Vagina (tissue), 2 donors: ENCODE results near the gene TUBA1B.

Experiments used
- POLR2A ChIP-seq, 2 donors: fragments of 450-650 bp; IDR thresholded peaks; one replicate each; pipeline ENCODE4 v1.6.1; 2017; ENCODE audit warnings: antibody characterized with exemption in 2 of 2, mild to moderate bottlenecking in 2 of 2, moderate library complexity in 2 of 2
- POLR2AphosphoS5 ChIP-seq, 2 donors: sonication (generic); formaldehyde crosslinking; IDR thresholded peaks; one replicate each; pipeline ENCODE4 v1.9.0; 2017; ENCODE audit warnings: antibody characterized with exemption in 2 of 2, mild to moderate bottlenecking in 2 of 2, low read depth in 1 of 2; ENCODE audit not compliant: insufficient read depth in 1 of 2
- TF ChIP-seq, protein P1 (sequence below), 3 experiments: fragments of 450-650 bp in 2 of 3; fragments of 200-600 bp in 1 of 3; sonication (generic) in 1 of 3; IDR thresholded peaks; one replicate each; pipeline ENCODE4 v1.5.1; 2017 to 2019; ENCODE audit warnings: antibody characterized with exemption in 3 of 3, mild to moderate bottlenecking in 2 of 3, moderate library complexity in 2 of 3

DNA sequence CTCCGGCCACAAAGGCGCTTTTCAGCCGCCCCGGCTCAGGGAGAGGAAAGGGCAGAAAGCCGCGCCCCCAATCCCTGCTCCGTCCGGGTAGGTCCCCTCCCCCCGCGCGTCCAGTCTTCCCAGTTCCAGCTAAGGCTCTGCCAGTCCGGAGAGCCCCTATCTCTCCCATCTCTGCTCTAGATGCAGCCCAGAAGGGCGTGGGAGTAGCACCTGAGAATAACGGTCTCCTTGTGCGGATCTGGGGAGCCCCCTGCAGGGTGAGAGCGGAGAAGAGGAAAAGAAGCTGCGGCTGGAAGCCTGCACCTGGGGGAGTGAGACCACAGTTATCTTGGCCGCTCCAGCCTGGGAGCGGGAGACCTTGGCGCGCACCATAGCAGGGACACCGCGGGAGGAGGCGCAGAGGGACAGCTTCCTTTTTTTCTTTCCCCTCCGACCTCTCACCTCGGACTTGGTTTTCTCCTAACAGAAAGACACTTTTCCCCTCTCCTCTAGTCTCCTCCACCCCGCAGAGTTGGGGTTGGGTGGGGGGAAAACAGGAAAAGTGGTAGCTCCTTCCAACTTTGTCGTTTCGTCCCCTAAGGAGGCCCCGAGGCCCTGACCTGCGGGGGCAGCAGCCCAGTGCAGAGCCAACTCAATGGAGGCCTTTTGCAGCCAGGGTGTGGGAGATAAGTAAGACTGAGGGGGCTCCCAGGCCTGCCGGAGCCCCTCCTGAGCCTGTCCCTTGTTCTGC, 38.9 kb downstream of the TUBA1B start:
- TF ChIP-seq, protein P1, sequence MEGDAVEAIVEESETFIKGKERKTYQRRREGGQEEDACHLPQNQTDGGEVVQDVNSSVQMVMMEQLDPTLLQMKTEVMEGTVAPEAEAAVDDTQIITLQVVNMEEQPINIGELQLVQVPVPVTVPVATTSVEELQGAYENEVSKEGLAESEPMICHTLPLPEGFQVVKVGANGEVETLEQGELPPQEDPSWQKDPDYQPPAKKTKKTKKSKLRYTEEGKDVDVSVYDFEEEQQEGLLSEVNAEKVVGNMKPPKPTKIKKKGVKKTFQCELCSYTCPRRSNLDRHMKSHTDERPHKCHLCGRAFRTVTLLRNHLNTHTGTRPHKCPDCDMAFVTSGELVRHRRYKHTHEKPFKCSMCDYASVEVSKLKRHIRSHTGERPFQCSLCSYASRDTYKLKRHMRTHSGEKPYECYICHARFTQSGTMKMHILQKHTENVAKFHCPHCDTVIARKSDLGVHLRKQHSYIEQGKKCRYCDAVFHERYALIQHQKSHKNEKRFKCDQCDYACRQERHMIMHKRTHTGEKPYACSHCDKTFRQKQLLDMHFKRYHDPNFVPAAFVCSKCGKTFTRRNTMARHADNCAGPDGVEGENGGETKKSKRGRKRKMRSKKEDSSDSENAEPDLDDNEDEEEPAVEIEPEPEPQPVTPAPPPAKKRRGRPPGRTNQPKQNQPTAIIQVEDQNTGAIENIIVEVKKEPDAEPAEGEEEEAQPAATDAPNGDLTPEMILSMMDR (IDR thresholded peaks at IDR 0.05): no peak
- no peak for TF ChIP-seq POLR2A (IDR thresholded peaks at IDR 0.05)
- TF ChIP-seq POLR2AphosphoS5 (IDR thresholded peaks at IDR 0.05; ENCODE audit: insufficient read depth in 1 of 2, low read depth in 1 of 2): no peak
